ENCODE results near the gene GRAMD1B. TPM values are rescaled to one million over a fixed set of nuclear protein-coding genes. Genes with fewer than 3 reads are reported as not detected.
"Not testable (repeated sequence)": the region's sequence is repeated elsewhere in the genome, so short reads cannot be mapped to it uniquely, and the experiment has no call there.

Gene GRAMD1B
- total and polyA plus RNA-seq, 2 experiments from 2014 or later = 15.5 to 81.5 TPM

- no peak overlapping the region for H3K27ac ChIP-seq
- H3K27me3 ChIP-seq = no peaks in the 10 kb centered on the region
- TF ChIP-seq CTCF (IDR thresholded peaks at IDR 0.05; ENCODE audit: low read depth, low read length) = no peak
- no peak for DNase-seq (ENCODE audit: low read depth in 1 of 2, low spot score in 1 of 2)
- H3K36me3 ChIP-seq = no peaks in the 10 kb centered on the region
- H3K4me1 ChIP-seq (ENCODE audit: low read depth) = peaks cover 14% of the 10 kb centered on the region
- H3K9me3 ChIP-seq (ENCODE audit: low read depth) = no peaks in the 10 kb centered on the region
- H3K4me3 ChIP-seq = no peak overlapping the region
These were observed 87.7 kb downstream of the GRAMD1B start for GRCh38 chr11:123517559-123518364.

- TF ChIP-seq CTCF (IDR thresholded peaks at IDR 0.05; ENCODE audit: low read depth, low read length) = no peak
- Histone ChIP-seq H3K27ac (peak overlapping the region; percentile 77), H3K27me3 (no peaks in the 10 kb centered on the region), H3K36me3 (no peaks in the 10 kb centered on the region), H3K4me3 (no peak overlapping the region), H3K4me1 (ENCODE audit: low read depth) (peaks cover 14% of the 10 kb centered on the region), H3K9me3 (ENCODE audit: low read depth) (no peaks in the 10 kb centered on the region)
- no peak for DNase-seq (ENCODE audit: low read depth in 1 of 2, low spot score in 1 of 2)
These were observed 88.5 kb downstream of the GRAMD1B start for GRCh38 chr11:123518496-123519054.

GRCh38 chr11:123519055-123519796 is 89.2 kb downstream of the GRAMD1B start:
- H3K27ac ChIP-seq = peak overlapping the region; percentile 77
- no peak for TF ChIP-seq CTCF (IDR thresholded peaks at IDR 0.05; ENCODE audit: low read depth, low read length)
- no peaks in the 10 kb centered on the region for H3K9me3 ChIP-seq (ENCODE audit: low read depth)
- H3K4me1 ChIP-seq (ENCODE audit: low read depth) = peaks cover 14% of the 10 kb centered on the region
- DNase-seq (ENCODE audit: low read depth in 1 of 2, low spot score in 1 of 2) = peak in 1 of 2 donors; percentile 11
- no peak overlapping the region for H3K4me3 ChIP-seq
- no peaks in the 10 kb centered on the region for H3K36me3 ChIP-seq
- no peaks in the 10 kb centered on the region for H3K27me3 ChIP-seq

GRCh38 chr11:123519797-123520193 is 89.7 kb downstream of the GRAMD1B start:
- Histone ChIP-seq H3K9me3 (ENCODE audit: low read depth) (no peaks in the 10 kb centered on the region), H3K27me3 (no peaks in the 10 kb centered on the region), H3K27ac (peak overlapping the region; percentile 77), H3K4me3 (no peak overlapping the region), H3K4me1 (ENCODE audit: low read depth) (peaks cover 14% of the 10 kb centered on the region), H3K36me3 (no peaks in the 10 kb centered on the region)
- no peak for TF ChIP-seq CTCF (IDR thresholded peaks at IDR 0.05; ENCODE audit: low read depth, low read length)
- peak in 1 of 2 donors; percentile 19 for DNase-seq (ENCODE audit: low read depth in 1 of 2, low spot score in 1 of 2)

GRCh38 chr11:123520476-123520875 is 90.4 kb downstream of the GRAMD1B start:
- not testable (repeated sequence) for H3K36me3 ChIP-seq

More at GRCh38 chr11:123520476-123520875, 90.4 kb downstream of the GRAMD1B start:
- not testable (repeated sequence) for H3K27ac ChIP-seq; H3K4me3 ChIP-seq; H3K27me3 ChIP-seq; DNase-seq (ENCODE audit: low read depth in 1 of 2, low spot score in 1 of 2); H3K9me3 ChIP-seq (ENCODE audit: low read depth)
- peaks cover 20% of the 10 kb centered on the region for H3K4me1 ChIP-seq (ENCODE audit: low read depth)

All from cardiac muscle cell (in vitro differentiated cells and primary cell).